ENCODE results near the gene MGRN1. TPM values are rescaled to one million over a fixed set of nuclear protein-coding genes. Genes with fewer than 3 reads are reported as not detected.
A peak's percentile ranks its signal among the peaks of the same experiment; 100 is the strongest.

MGRN1 gene
- polyA plus RNA-seq, result 10 to 100 TPM; 15.2 to 31.7 (median 20.1) TPM

DNA sequence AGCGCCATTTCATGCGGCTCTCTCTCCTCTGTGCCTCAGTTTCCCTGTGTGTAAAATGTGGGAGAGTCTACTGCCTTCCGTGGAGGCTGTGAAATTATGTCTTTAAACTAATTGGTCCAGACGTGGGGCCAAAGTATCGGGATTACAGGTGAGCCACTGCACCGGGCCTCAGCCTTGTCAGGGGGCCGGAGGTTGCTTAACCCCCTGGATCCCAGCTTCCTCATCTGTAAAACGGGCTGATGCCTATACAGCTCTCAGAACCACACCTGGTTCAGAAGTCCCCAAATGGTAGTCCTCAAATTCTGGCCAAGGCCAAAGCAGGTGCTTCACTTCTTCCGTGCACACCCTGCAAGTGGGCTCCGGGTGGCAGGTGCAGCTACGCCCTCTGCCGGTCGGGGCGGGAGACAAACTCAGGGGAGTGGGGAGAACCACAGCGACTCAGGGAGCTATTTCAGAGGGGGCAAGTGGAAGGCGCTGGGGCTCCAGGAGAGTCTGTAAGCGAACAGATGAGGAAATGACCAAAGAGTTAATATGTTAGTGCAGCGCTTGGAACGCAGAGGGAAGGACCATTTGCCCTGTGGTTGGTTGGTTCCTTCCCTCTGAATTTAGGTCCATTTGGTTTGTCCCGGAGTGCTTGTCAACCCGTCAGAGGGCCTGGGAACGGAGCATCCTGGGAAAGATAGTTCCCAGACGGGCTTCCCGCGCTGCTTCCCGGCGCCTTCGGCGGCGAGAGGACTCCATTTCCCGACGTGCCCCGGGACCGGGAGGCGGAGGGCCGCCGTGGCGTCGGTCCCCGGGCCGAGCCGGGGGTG is at the start of gene MGRN1:
Gene MGRN1 (plus strand): TSS at position 812 of the 812 bp plus-strand sequence. CDS start 135 bp downstream, outside the sequence.
- H3K27ac ChIP-seq (ENCODE audit: low read depth, low read length), result peak within 1 kb of the TSS; percentile 85
- WGBS, 3 donors, result 7% methylated on average over 41 to 42 of the region's 42 CpGs

DNA sequence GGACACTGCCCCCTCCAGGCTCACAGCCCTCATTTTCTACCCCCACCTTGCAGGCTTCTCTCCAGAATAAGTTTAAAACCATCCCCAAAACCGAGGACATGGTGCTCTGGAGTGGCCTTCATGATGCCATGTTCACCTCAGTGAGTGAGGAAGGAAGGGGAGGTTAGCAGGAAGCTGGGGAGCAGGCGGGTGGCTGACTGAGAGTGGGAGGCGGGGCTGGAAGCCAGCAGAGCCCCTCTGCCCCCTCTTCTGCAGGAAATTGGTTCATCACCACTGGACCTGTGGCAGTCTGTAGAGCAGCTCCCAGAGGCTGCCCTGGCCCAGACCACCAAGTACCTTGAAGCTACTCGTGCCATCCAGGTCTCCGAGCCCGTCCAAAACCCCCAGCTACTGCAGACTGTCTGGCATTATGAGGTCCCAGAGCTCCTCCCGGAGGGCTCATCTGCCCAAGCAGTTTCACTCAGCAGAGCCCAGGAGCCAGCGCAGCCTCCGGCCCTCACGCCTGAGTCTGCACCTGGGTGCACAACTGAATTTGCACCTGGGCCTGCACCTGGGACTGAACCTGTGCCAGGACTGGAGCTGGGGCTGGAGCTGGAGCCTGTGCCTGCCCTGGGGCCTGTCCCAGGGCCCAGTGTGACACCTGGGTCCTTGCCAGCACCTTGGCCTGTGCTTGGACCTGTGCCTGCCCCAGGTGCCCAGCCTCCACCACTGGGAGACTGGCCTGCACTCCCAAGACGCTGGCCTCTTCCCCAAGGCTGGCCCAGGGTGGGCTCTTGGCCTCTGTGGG is 49.5 kb upstream of the MGRN1 start:
- no peak overlapping the region for H3K27ac ChIP-seq (ENCODE audit: low read depth, low read length)
- 61 to 68% (median 62%) methylated on average over 11 of the region's 11 CpGs for WGBS, 3 donors

DNA sequence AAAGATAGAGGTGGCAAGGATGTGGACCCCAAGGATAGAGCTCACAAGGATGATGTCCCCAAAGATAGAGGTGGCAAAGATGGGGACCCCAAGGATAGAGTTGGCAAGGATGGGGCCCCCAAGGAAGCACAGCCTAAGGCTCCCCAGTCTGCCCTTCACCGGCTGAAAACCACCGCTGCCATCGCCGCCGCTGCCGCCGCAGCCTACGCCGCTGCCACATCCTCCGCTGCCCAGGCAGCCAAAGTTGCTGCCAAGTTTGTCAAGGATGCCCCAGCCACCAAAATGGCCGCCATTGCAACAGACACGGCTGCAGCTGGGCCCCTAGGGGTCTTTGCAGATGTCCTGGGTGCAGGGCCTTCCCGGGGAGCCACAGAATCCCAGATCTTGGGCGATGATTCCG is 48.6 kb upstream of the MGRN1 start:
- H3K27ac ChIP-seq (ENCODE audit: low read depth, low read length), result no peak overlapping the region
- 94 to 96% (median 96%) methylated on average over 15 of the region's 15 CpGs for WGBS, 3 donors

GRCh38 chr16:4578961-4579530 is 45.6 kb upstream of the MGRN1 start:
- 81 to 91% (median 86%) methylated on average over 13 of the region's 13 CpGs for WGBS, 3 donors
- no peak overlapping the region for H3K27ac ChIP-seq (ENCODE audit: low read depth, low read length)

- no peak overlapping the region for H3K27ac ChIP-seq (ENCODE audit: low read depth, low read length)
- WGBS, 3 donors, result 51 to 60% (median 59%) methylated on average over 6 of the region's 6 CpGs
These were observed 44.4 kb upstream of the MGRN1 start for GRCh38 chr16:4580250-4580649.

GRCh38 chr16:4583906-4584305 is 40.7 kb upstream of the MGRN1 start:
- no peak overlapping the region for H3K27ac ChIP-seq (ENCODE audit: low read depth, low read length)
- WGBS, 3 donors, result 69 to 87% (median 78%) methylated on average over 4 of the region's 4 CpGs

- 47 to 69% (median 53%) methylated on average over 7 of the region's 7 CpGs for WGBS, 3 donors
- H3K27ac ChIP-seq (ENCODE audit: low read depth, low read length), result no peak overlapping the region
These were observed 38.3 kb upstream of the MGRN1 start for GRCh38 chr16:4586291-4586690.

GRCh38 chr16:4588386-4588785 is 36.2 kb upstream of the MGRN1 start:
- WGBS, 3 donors, result 75 to 83% (median 79%) methylated on average over 2 of the region's 2 CpGs
- H3K27ac ChIP-seq (ENCODE audit: low read depth, low read length), result no peak overlapping the region

DNA sequence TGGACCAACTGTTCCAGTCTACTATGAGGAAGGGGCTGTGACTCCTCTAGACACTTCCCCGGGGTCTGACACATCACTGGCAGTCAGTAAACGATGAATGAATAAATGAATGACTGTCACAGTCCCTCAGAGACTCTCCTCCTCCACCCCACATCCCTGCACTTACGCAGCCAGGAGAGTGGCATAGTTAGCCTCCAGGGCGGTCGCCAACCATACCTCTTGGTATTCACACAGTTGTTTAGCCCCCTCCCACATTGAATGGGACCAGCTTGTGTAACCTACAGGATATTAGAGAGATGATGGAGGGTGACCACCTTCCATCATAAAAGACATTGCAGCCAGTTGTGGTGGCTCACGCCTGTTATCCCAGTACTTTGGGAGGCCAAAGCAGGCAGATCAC is 35.7 kb upstream of the MGRN1 start:
- no peak overlapping the region for H3K27ac ChIP-seq (ENCODE audit: low read depth, low read length)
- 93 to 97% (median 93%) methylated on average over 6 of the region's 6 CpGs for WGBS, 3 donors

DNA sequence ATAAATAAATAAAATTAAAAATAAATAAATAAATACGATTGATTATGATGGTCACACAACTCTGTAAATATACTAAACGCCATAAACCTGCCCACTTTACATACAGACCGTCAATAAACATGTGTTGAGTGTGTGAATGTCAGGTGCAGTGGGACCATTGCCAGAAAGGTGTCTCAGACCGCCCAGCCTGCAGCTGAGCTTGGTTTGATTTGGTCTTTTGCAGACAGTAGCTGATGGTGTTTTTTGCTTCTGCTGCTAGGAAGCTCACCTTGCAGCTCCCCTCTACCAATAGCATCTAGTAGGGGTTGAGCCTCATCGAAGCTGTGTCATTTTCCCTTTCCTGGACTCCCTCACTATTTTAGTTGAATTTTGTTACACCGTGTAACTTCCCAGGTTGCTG is 33.4 kb upstream of the MGRN1 start:
- WGBS, 3 donors, result 65 to 73% (median 71%) methylated on average over 6 of the region's 6 CpGs
- H3K27ac ChIP-seq (ENCODE audit: low read depth, low read length), result no peak overlapping the region

- WGBS, 3 donors, result 82 to 93% (median 86%) methylated on average over 17 of the region's 17 CpGs
- H3K27ac ChIP-seq (ENCODE audit: low read depth, low read length), result no peak overlapping the region
These were observed 32.7 kb upstream of the MGRN1 start for GRCh38 chr16:4591706-4592470.

DNA sequence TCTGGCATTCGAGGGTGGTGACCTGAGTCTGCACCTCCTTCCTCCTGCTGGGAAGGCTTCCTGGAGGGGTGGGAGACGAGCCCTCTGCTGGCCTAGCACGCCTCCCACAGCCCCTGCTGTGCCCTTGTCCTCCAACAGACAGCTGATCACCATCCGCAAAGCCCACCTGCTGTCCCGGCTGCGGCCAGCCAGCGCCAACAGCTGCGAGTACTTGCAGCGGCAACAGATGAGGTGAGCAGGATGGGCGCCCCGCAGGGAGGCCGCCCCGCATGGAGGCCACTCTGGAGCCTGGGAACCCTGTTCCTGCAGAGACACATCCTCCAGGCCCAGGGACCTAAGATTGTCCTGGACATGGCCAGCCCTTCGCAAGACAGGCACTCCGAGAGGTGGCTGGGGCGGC is 31.5 kb upstream of the MGRN1 start:
- H3K27ac ChIP-seq (ENCODE audit: low read depth, low read length), result no peak overlapping the region
- WGBS, 3 donors, result 74 to 85% (median 80%) methylated on average over 16 of the region's 16 CpGs

DNA sequence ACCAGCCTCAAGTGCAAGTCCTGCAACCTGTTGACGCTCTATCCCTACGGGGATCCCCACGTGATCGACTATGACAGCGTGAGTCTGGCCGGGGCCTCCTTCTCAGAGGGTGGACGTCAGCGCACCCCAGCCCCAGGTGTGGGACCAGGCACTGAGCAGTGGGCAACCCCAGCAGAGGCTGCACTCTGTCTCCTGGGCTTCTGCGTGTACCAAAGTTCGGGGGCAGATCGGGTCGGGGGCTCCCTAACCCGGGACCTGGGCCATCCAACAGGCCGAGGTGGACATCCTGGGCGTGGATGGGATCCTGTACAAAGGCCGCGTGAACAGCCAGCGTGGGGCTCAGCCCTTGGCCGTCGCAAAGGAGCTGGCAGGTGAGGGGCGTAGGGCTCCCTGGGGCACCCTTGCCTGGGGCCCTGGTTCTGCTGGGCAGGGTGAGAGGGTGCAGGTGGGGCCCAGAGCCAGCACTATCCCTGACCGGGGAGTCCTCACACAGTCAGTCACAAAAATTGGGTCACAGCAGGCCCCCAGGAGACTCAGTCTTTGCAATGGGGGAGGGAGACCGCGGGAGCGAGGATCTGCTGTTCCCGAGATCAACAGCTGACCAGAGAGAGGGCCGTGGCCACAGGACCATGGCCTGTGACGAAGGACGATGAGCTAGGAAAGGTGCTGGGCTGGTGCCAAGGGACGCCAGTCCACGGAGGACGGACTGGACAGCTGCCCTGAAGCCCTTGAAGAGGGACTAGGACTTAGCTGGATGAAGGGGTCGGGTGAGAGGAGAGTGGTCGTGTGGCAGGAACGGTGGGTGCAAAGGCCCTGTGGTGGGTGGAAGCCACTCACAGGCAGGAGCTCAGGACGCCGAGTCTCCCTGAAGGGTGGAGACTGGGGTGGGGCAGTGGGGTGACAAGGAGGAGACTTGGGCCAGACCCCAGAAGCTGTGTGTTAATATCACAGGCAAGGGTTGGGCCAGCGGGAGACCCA is 29.9 kb upstream of the MGRN1 start:
- WGBS, 3 donors, result 89 to 93% (median 91%) methylated on average over 38 of the region's 38 CpGs
- H3K27ac ChIP-seq (ENCODE audit: low read depth, low read length), result no peak overlapping the region

- no peak overlapping the region for H3K27ac ChIP-seq (ENCODE audit: low read depth, low read length)
- 43 to 71% (median 57%) methylated on average over 9 of the region's 9 CpGs for WGBS, 3 donors
These were observed 27.5 kb upstream of the MGRN1 start for GRCh38 chr16:4597174-4597573.

DNA sequence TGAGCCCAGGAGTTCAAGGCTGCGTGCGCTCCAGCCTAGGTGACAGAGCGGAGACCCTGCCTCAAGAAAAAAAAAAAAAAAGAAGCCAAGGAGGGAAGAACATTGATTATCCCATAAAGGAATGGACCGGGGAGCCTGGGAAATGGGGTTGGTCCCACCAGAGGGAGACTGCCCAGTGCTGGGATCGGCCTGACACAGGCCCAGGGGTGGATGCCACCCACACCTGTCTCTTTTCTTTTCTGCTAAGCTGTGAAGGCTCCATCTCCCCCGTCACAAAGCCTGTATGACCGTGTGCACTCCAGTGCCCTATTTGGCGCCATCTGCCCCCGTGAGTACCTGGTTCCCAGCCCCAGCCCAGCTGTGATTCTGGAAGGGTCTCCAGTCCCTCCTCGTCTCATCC is 25.6 kb upstream of the MGRN1 start:
- 86 to 92% (median 91%) methylated on average over 10 of the region's 10 CpGs for WGBS, 3 donors
- H3K27ac ChIP-seq (ENCODE audit: low read depth, low read length), result no peak overlapping the region

- WGBS, 3 donors, result 72 to 85% (median 80%) methylated on average over 8 of the region's 8 CpGs
These were observed 25.1 kb upstream of the MGRN1 start for GRCh38 chr16:4599545-4599944.

GRCh38 chr16:4601036-4601863 is 23.4 kb upstream of the MGRN1 start:
- 22 to 29% (median 26%) methylated on average over 18 of the region's 18 CpGs for WGBS, 3 donors
- H3K27ac ChIP-seq (ENCODE audit: low read depth, low read length), result no peak overlapping the region

More at GRCh38 chr16:4599545-4599944, 25.1 kb upstream of the MGRN1 start:
- H3K27ac ChIP-seq (ENCODE audit: low read depth, low read length), result no peak overlapping the region
